Endometrial microvascular endothelial cells (primary cell): Measurements from ENCODE around the gene NLRP3. TPM values are rescaled to one million over a fixed set of nuclear protein-coding genes. Genes with fewer than 3 reads are reported as not detected.

Experiments
- total RNA-seq: library from RNA; depleted of rRNA; stranded (reverse); fragments of >200 nt; gene quantifications from one replicate; pipeline ENCODE4 v1.2.3, GENCODE V29; 2015; ENCODE audit errors: inconsistent ontology term

The NLRP3 gene
- total RNA-seq, 1 donor from 2014 or later, result 4.7 TPM

Other genes with a start within 250 kb of the NLRP3 start
- gene ZNF124, start 244.2 kb upstream of the NLRP3 start, total RNA-seq, result 10.2 TPM
- not detected for gene VN1R5, start 160.1 kb upstream of the NLRP3 start, total RNA-seq
- gene ZNF496, start 84.3 kb upstream of the NLRP3 start, total RNA-seq, result 30.8 TPM
- gene OR2B11, start 41.9 kb downstream of the NLRP3 start, total RNA-seq, result not detected
- not detected for gene OR2C3, start 120.3 kb downstream of the NLRP3 start, total RNA-seq
- gene GCSAML, start 133.0 kb downstream of the NLRP3 start, total RNA-seq, result not detected
- gene OR2G2, start 172.2 kb downstream of the NLRP3 start, total RNA-seq, result not detected
- gene OR2G3, start 189.4 kb downstream of the NLRP3 start, total RNA-seq, result not detected